HepG2 (cell line): Measurements from ENCODE around the gene PLD1. TPM values are rescaled to one million over a fixed set of nuclear protein-coding genes. Genes with fewer than 3 reads are reported as not detected.

Source experiments
- HES4 ChIP-seq: sonication (generic); formaldehyde crosslinking; IDR thresholded peaks from 2 replicates; pipeline ENCODE4 v1.9.0; 2021; ENCODE audit warnings: mild to moderate bottlenecking, missing genetic modification reagents, borderline replicate concordance
- HOXA5 ChIP-seq: sonication (generic); formaldehyde crosslinking; IDR thresholded peaks from 2 replicates; pipeline ENCODE4 v1.4.0; 2020; ENCODE audit warnings: missing genetic modification reagents
- MED8 ChIP-seq: sonication (generic); formaldehyde crosslinking; IDR thresholded peaks from 2 replicates; pipeline ENCODE4 v1.8.1; 2023; ENCODE audit warnings: mild to moderate bottlenecking, missing genetic modification reagents; ENCODE audit not compliant: insufficient replicate concordance
- MEIS2 ChIP-seq: sonication (generic); formaldehyde crosslinking; IDR thresholded peaks from 2 replicates; pipeline ENCODE4 v1.9.0; 2021; ENCODE audit warnings: mild to moderate bottlenecking, missing genetic modification reagents
- POLR2A ChIP-seq, 2 experiments: IDR thresholded peaks; 2 replicates each; pipeline ENCODE4 v1.6.1; 2011; ENCODE audit warnings: low read depth in 2 of 2, low read length in 2 of 2, mild to moderate bottlenecking in 1 of 2, moderate library complexity in 1 of 2; ENCODE audit not compliant: insufficient read depth in 1 of 2
- RCOR2 ChIP-seq: IDR thresholded peaks from 2 replicates; pipeline ENCODE4 v1.6.1; 2016; ENCODE audit warnings: missing biosample characterization, missing genetic modification reagents
- SALL1 ChIP-seq: sonication (generic); formaldehyde crosslinking; IDR thresholded peaks from 2 replicates; pipeline ENCODE4 v1.8.0; 2022; ENCODE audit warnings: mild to moderate bottlenecking, missing genetic modification reagents
- SAP130 ChIP-seq: IDR thresholded peaks from 2 replicates; pipeline ENCODE4 v1.6.1; 2016; ENCODE audit warnings: low read depth
- TAF1 ChIP-seq: sonication (generic); formaldehyde crosslinking; IDR thresholded peaks from 2 replicates; pipeline ENCODE4 v1.4.0; 2020; ENCODE audit warnings: missing genetic modification reagents
- TEAD3 ChIP-seq: optimal IDR thresholded peaks from 2 replicates; pipeline ENCODE3; 2016; ENCODE audit warnings: borderline replicate concordance
- YEATS2 ChIP-seq: sonication (generic); formaldehyde crosslinking; IDR thresholded peaks from 2 replicates; pipeline ENCODE4 v1.4.0; 2020; ENCODE audit warnings: missing genetic modification reagents, borderline replicate concordance
- ZFP36 ChIP-seq: fragments of 150-350 bp; IDR thresholded peaks from 2 replicates; pipeline ENCODE4 v1.6.1; 2018; ENCODE audit warnings: borderline replicate concordance, low read length, low read depth; ENCODE audit not compliant: partially characterized antibody
- ZNF143 ChIP-seq: sonication (generic); formaldehyde crosslinking; IDR thresholded peaks from 2 replicates; pipeline ENCODE4 v1.4.0; 2020; ENCODE audit warnings: missing genetic modification reagents
- ZNF180 ChIP-seq: sonication (generic); formaldehyde crosslinking; IDR thresholded peaks from 2 replicates; pipeline ENCODE4 v1.4.0; 2020; ENCODE audit warnings: low read depth, missing genetic modification reagents, borderline replicate concordance
- ZNF205 ChIP-seq: IDR thresholded peaks from 2 replicates; pipeline ENCODE4 v1.6.1; 2018; ENCODE audit warnings: missing biosample characterization, missing genetic modification reagents
- ZNF430 ChIP-seq: sonication (generic); formaldehyde crosslinking; IDR thresholded peaks from 2 replicates; pipeline ENCODE4 v1.9.0; 2021; ENCODE audit warnings: mild to moderate bottlenecking, missing genetic modification reagents
- ZNF543 ChIP-seq: sonication (generic); formaldehyde crosslinking; IDR thresholded peaks from 2 replicates; pipeline ENCODE4 v1.4.0; 2020; ENCODE audit warnings: mild to moderate bottlenecking, missing genetic modification reagents
- ZNF558 ChIP-seq: sonication (generic); formaldehyde crosslinking; IDR thresholded peaks from 2 replicates; pipeline ENCODE4 v1.9.0; 2022; ENCODE audit warnings: mild to moderate bottlenecking, missing genetic modification reagents, borderline replicate concordance
- ZNF589 ChIP-seq: sonication (generic); formaldehyde crosslinking; conservative IDR thresholded peaks from 2 replicates; pipeline ENCODE4 v1.8.0; 2022; ENCODE audit warnings: mild to moderate bottlenecking, moderate library complexity, missing genetic modification reagents
- ZNF724P ChIP-seq: sonication (generic); formaldehyde crosslinking; IDR thresholded peaks from 2 replicates; pipeline ENCODE4 v1.8.0; 2022; ENCODE audit warnings: missing genetic modification reagents, borderline replicate concordance
- ZNF747 ChIP-seq: sonication (generic); formaldehyde crosslinking; IDR thresholded peaks from 2 replicates; pipeline ENCODE4 v1.8.1; 2023; ENCODE audit warnings: missing genetic modification reagents, mild to moderate bottlenecking, borderline replicate concordance
- polyA plus RNA-seq, 8 experiments: library from polyadenylated mRNA; depleted of rRNA in 3 of 8; stranded (reverse) in 7 of 8; unstranded in 1 of 8; fragments of >200 nt; fragmentation: Illumina TruSeq in 4 of 8; extraction: Trizol in 4 of 8; gene quantifications; 2 replicates each; pipeline versions ENCODE4 v1.2.1 to v1.2.3, GENCODE V29; 2011 to 2016; ENCODE audit warnings: low read depth in 4 of 8, missing spikeins in 1 of 8, mixed read lengths in 1 of 8; ENCODE audit not compliant: insufficient read depth in 1 of 8
- total RNA-seq, 5 experiments: library from RNA; depleted of rRNA; stranded (reverse); fragments of >200 nt; fragmentation: Illumina TruSeq; extraction: Trizol; gene quantifications; 2 replicates each; pipeline ENCODE4 v1.2.3, GENCODE V29; 2016; ENCODE audit warnings: low read depth in 1 of 5
- TF ChIP-seq, protein P1 (sequence below): sonication (generic); formaldehyde crosslinking; IDR thresholded peaks from 2 replicates; pipeline ENCODE4 v1.8.1; 2023; ENCODE audit warnings: mild to moderate bottlenecking, missing genetic modification reagents, borderline replicate concordance
- TF ChIP-seq, protein P2 (sequence below): sonication (generic); formaldehyde crosslinking; IDR thresholded peaks from 2 replicates; pipeline ENCODE4 v1.4.0; 2020; ENCODE audit warnings: missing genetic modification reagents
- TF ChIP-seq, protein P3 (sequence below): sonication (generic); formaldehyde crosslinking; IDR thresholded peaks from 2 replicates; pipeline ENCODE4 v1.4.0; 2020; ENCODE audit warnings: missing genetic modification reagents
- TF ChIP-seq, protein P4 (sequence below): sonication (generic); formaldehyde crosslinking; IDR thresholded peaks from 2 replicates; pipeline ENCODE4 v1.4.0; 2020; ENCODE audit warnings: missing genetic modification reagents

PLD1 gene
- total and polyA plus RNA-seq, 2 of the 13 experiments (the other 11 are each of a cell fraction or from before 2014, with no cell fraction given) = 27.1 to 59.4 TPM

DNA sequence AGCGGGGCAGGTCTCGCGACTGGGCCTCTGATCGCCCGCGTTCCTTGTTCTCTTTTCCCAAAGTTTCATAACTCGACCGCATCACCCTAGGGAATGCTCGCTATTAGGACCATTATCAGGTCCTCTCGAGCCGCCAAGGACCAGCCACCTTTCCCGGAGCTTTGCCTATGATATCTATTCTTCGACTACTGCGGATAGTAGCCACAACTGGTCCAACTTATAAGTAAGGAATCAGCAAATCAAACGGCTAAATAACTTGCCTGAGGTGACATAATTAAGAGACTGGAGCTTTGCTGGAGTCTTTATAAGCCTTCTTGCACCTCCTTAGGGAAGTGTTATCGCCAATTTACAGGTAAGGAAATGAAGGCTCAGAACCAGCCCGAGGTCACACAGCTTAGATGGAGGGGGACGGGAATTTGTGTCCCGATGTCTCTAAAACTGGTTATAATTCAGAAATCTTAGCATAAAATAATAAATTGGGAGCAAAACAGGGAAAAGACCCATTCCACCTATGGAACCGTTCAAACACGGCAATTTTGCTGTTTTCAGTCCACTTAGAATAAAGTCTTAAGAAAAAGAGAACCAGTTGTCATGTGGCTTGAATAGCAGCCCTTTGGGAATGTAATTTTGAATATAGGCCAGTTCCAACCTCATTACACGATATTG, 479 bp upstream of the PLD1 start (continued):
- TF ChIP-seq MEIS2 (CRISPR knock-in tag) = 0 out of 2 replicates have a peak, but pooled peaks have one; percentile 10
- TF ChIP-seq ZNF430 (CRISPR knock-in tag) = 0 out of 2 replicates have a peak, but pooled peaks have one; percentile 6
- TF ChIP-seq RCOR2 (CRISPR knock-in tag) = no peak
- TF ChIP-seq ZNF724P (CRISPR knock-in tag) = 0 out of 2 replicates have a peak, but pooled peaks have one; percentile 2
- TF ChIP-seq SALL1 (CRISPR knock-in tag) = no peak
- TF ChIP-seq, protein P1, sequence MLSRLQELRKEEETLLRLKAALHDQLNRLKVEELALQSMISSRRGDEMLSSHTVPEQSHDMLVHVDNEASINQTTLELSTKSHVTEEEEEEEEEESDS = no peak
- no peak for TF ChIP-seq ZNF558 (CRISPR knock-in tag)
- 0 out of 2 replicates have a peak, but pooled peaks have one; percentile 1 for TF ChIP-seq SAP130 (CRISPR knock-in tag)
- no peak for TF ChIP-seq HES4 (CRISPR knock-in tag)
- no peak for TF ChIP-seq MED8 (CRISPR knock-in tag)
- no peak for TF ChIP-seq ZNF180 (CRISPR knock-in tag)
- 0 out of 2 replicates have a peak, but pooled peaks have one; percentile 21 for TF ChIP-seq ZNF205
- TF ChIP-seq TEAD3 (CRISPR knock-in tag) = no peak
- no peak for TF ChIP-seq YEATS2 (CRISPR knock-in tag)
- TF ChIP-seq, protein P2, sequence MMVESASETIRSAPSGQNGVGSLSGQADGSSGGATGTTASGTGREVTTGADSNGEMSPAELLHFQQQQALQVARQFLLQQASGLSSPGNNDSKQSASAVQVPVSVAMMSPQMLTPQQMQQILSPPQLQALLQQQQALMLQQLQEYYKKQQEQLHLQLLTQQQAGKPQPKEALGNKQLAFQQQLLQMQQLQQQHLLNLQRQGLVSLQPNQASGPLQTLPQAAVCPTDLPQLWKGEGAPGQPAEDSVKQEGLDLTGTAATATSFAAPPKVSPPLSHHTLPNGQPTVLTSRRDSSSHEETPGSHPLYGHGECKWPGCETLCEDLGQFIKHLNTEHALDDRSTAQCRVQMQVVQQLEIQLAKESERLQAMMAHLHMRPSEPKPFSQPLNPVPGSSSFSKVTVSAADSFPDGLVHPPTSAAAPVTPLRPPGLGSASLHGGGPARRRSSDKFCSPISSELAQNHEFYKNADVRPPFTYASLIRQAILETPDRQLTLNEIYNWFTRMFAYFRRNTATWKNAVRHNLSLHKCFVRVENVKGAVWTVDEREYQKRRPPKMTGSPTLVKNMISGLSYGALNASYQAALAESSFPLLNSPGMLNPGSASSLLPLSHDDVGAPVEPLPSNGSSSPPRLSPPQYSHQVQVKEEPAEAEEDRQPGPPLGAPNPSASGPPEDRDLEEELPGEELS (CRISPR knock-in tag) = peak; percentile 48
- TF ChIP-seq POLR2A (IDR thresholded peaks at IDR 0.05; ENCODE audit: insufficient read depth in 1 of 2, low read depth in 2 of 2, low read length in 2 of 2) = peak in 1 of 2 experiments; percentile 43; a peak in 1 of 4 replicates
- no peak for TF ChIP-seq ZFP36
- TF ChIP-seq ZNF747 (CRISPR knock-in tag) = no peak
- TF ChIP-seq TAF1 (CRISPR knock-in tag) = peak; percentile 16; the same call in 1 of the 2 replicates
- TF ChIP-seq, protein P3, sequence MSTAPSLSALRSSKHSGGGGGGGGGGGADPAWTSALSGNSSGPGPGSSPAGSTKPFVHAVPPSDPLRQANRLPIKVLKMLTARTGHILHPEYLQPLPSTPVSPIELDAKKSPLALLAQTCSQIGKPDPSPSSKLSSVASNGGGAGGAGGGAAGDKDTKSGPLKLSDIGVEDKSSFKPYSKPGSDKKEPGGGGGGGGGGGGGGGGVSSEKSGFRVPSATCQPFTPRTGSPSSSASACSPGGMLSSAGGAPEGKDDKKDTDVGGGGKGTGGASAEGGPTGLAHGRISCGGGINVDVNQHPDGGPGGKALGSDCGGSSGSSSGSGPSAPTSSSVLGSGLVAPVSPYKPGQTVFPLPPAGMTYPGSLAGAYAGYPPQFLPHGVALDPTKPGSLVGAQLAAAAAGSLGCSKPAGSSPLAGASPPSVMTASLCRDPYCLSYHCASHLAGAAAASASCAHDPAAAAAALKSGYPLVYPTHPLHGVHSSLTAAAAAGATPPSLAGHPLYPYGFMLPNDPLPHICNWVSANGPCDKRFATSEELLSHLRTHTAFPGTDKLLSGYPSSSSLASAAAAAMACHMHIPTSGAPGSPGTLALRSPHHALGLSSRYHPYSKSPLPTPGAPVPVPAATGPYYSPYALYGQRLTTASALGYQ = peak; percentile 33; the same call in 1 of the 2 replicates
- TF ChIP-seq HOXA5 = peak; percentile 4; the same call in 1 of the 2 replicates
- TF ChIP-seq, protein P4, sequence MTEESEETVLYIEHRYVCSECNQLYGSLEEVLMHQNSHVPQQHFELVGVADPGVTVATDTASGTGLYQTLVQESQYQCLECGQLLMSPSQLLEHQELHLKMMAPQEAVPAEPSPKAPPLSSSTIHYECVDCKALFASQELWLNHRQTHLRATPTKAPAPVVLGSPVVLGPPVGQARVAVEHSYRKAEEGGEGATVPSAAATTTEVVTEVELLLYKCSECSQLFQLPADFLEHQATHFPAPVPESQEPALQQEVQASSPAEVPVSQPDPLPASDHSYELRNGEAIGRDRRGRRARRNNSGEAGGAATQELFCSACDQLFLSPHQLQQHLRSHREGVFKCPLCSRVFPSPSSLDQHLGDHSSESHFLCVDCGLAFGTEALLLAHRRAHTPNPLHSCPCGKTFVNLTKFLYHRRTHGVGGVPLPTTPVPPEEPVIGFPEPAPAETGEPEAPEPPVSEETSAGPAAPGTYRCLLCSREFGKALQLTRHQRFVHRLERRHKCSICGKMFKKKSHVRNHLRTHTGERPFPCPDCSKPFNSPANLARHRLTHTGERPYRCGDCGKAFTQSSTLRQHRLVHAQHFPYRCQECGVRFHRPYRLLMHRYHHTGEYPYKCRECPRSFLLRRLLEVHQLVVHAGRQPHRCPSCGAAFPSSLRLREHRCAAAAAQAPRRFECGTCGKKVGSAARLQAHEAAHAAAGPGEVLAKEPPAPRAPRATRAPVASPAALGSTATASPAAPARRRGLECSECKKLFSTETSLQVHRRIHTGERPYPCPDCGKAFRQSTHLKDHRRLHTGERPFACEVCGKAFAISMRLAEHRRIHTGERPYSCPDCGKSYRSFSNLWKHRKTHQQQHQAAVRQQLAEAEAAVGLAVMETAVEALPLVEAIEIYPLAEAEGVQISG = no peak
- no peak for TF ChIP-seq ZNF143 (CRISPR knock-in tag)
- TF ChIP-seq ZNF589 (CRISPR knock-in tag) = no peak
- no peak for TF ChIP-seq ZNF543 (CRISPR knock-in tag)
